Measurements from ENCODE around the gene NXNL1. TPM values are rescaled to one million over a fixed set of nuclear protein-coding genes. Genes with fewer than 3 reads are reported as not detected.
A peak's percentile ranks its signal among the peaks of the same experiment; 100 is the strongest.

The NXNL1 gene
- total RNA-seq, 3 donors from 2014 or later (not counting 1 experiment from before 2014, with no cell fraction given) = not detected

- WGBS (ENCODE audit: insufficient coverage) = 96% methylated on average over 17 of the region's 20 CpGs
- DNase-seq = no peak
- no peaks in the 10 kb centered on the region for H3K36me3 Mint-ChIP-seq
- no peak for ATAC-seq
- H3K4me3 Mint-ChIP-seq = no peak overlapping the region
- H3K27ac ChIP-seq (ENCODE audit: low read length) = no peak overlapping the region
- no peak for TF ChIP-seq CTCF (IDR thresholded peaks at IDR 0.05)
- H3K4me1 ChIP-seq (ENCODE audit: control insufficient read depth, insufficient read depth, low read length) = peaks cover 20% of the 10 kb centered on the region
- no peaks in the 10 kb centered on the region for H3K9me3 Mint-ChIP-seq
- peaks cover 8 to 26% of the 10 kb centered on the region in 2 donors for H3K4me1 Mint-ChIP-seq
- H3K36me3 ChIP-seq (ENCODE audit: control insufficient read depth, insufficient read depth, low read length) = no peaks in the 10 kb centered on the region
- no peak overlapping the region for H3K4me3 ChIP-seq (ENCODE audit: low read length)
- H3K27me3 Mint-ChIP-seq (ENCODE audit: low read depth in 2 of 2) = no peaks in the 10 kb centered on the region
- no peak overlapping the region for H3K27ac Mint-ChIP-seq
- intact Hi-C loops (cut with micrococcal nuclease) = no loop called here
- H3K27me3 ChIP-seq (ENCODE audit: control insufficient read depth, insufficient read depth, low read length) = no peaks in the 10 kb centered on the region
- H3K9me3 ChIP-seq (ENCODE audit: control insufficient read depth, insufficient read depth, low read length) = no peaks in the 10 kb centered on the region
Measured at GRCh38 chr19:17423429-17424208, 37.1 kb downstream of the NXNL1 start.

GRCh38 chr19:17421942-17422341 lies 38.8 kb downstream of the NXNL1 start:
- no peaks in the 10 kb centered on the region for H3K36me3 Mint-ChIP-seq
- Histone ChIP-seq H3K4me3 (ENCODE audit: low read length) (no peak overlapping the region), H3K4me1 (ENCODE audit: control insufficient read depth, insufficient read depth, low read length) (peaks cover 20% of the 10 kb centered on the region), H3K36me3 (ENCODE audit: control insufficient read depth, insufficient read depth, low read length) (no peaks in the 10 kb centered on the region), H3K27ac (ENCODE audit: low read length) (no peak overlapping the region), H3K27me3 (ENCODE audit: control insufficient read depth, insufficient read depth, low read length) (no peaks in the 10 kb centered on the region), H3K9me3 (ENCODE audit: control insufficient read depth, insufficient read depth, low read length) (no peaks in the 10 kb centered on the region)
- H3K9me3 Mint-ChIP-seq = no peaks in the 10 kb centered on the region
- intact Hi-C loops (cut with micrococcal nuclease) = no loop called here
- peaks cover 8 to 26% of the 10 kb centered on the region in 2 donors for H3K4me1 Mint-ChIP-seq
- no peak overlapping the region for H3K4me3 Mint-ChIP-seq
- WGBS (ENCODE audit: insufficient coverage) = 99% methylated on average over 4 of the region's 4 CpGs
- no peak overlapping the region for H3K27ac Mint-ChIP-seq
- ATAC-seq (no peak), DNase-seq (no peak)
- no peak for TF ChIP-seq CTCF (IDR thresholded peaks at IDR 0.05)
- H3K27me3 Mint-ChIP-seq (ENCODE audit: low read depth in 2 of 2) = no peaks in the 10 kb centered on the region

GRCh38 chr19:17420475-17420924 lies 40.2 kb downstream of the NXNL1 start:
- WGBS (ENCODE audit: insufficient coverage) = 6% methylated on average over 25 of the region's 25 CpGs
- H3K36me3 ChIP-seq (ENCODE audit: control insufficient read depth, insufficient read depth, low read length) = no peaks in the 10 kb centered on the region
- no peak for TF ChIP-seq CTCF (IDR thresholded peaks at IDR 0.05)
- peaks cover 8 to 26% of the 10 kb centered on the region in 2 donors for H3K4me1 Mint-ChIP-seq
- peak overlapping the region; percentile 77 for H3K4me3 ChIP-seq (ENCODE audit: low read length)
- H3K27ac Mint-ChIP-seq = peak overlapping the region in 1 of 2 donors; percentile 91
- H3K4me1 ChIP-seq (ENCODE audit: control insufficient read depth, insufficient read depth, low read length) = peaks cover 20% of the 10 kb centered on the region
- H3K9me3 Mint-ChIP-seq = no peaks in the 10 kb centered on the region
- H3K27me3 Mint-ChIP-seq (ENCODE audit: low read depth in 2 of 2) = no peaks in the 10 kb centered on the region
- H3K27me3 ChIP-seq (ENCODE audit: control insufficient read depth, insufficient read depth, low read length) = no peaks in the 10 kb centered on the region
- H3K27ac ChIP-seq (ENCODE audit: low read length) = peak overlapping the region; percentile 13
- intact Hi-C loops (cut with micrococcal nuclease) = no loop called here
- ATAC-seq (peak in 1 of 3 donors; percentile 21), DNase-seq (peak in 1 of 2 donors; percentile 53)
- no peaks in the 10 kb centered on the region for H3K9me3 ChIP-seq (ENCODE audit: control insufficient read depth, insufficient read depth, low read length)
- H3K4me3 Mint-ChIP-seq = peak overlapping the region; percentile 97
- H3K36me3 Mint-ChIP-seq = no peaks in the 10 kb centered on the region

All from natural killer cell (primary cell).